ENCODE measurements around the gene FBXL19.

The FBXL19 gene

DNA sequence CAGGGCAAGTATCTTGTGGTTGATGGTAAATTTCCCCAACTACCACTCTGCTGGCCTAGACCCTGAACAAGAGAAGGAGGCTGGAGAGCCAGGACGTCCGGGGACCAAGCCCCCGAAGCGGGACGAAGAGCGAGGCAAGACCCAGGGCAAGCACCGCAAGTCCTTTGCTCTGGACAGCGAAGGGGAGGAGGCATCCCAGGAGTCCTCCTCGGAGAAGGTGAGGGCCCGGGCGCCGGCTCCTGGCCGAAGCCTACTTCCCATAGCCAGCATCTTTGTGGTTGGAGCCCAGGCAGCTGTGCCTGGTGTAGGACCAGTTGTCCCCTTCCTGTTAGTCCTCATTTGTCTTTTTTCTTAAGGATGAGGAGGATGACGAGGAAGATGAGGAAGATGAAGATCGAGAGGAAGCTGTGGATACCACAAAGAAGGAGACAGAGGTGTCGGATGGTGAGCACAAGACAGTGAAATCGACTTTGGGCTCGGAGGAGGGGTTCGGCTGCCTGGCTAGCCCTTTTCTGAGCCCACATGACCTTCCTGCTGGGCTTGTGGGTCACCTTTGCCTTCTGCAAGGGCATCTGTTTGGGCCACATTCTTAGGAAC lies 46.0 kb downstream of the FBXL19 start:
- no peak for TF ChIP-seq CTCF (conservative IDR thresholded peaks at IDR 0.05; ENCODE audit: low read depth, low read length)
- no peak for DNase-seq (ENCODE audit: low read depth)
- no peak overlapping the region for H3K4me3 ChIP-seq (ENCODE audit: low read depth, low read length)

DNA sequence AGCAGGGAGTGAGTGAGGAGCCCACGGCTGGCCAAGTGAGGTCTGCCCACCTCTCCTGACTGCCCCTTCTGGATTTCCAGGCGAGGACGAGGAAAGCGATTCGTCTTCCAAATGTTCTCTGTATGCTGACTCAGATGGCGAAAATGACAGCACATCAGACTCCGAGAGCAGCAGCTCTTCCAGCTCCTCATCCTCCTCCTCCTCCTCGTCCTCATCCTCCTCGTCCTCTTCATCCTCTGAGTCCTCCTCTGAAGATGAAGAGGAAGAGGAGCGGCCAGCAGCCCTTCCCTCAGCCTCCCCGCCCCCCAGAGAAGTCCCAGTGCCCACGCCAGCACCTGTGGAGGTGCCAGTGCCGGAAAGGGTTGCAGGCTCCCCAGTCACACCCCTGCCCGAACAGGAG lies 47.9 kb downstream of the FBXL19 start:
- H3K4me3 ChIP-seq (ENCODE audit: low read depth, low read length) = no peak overlapping the region
- no peak for DNase-seq (ENCODE audit: low read depth)
- TF ChIP-seq CTCF (conservative IDR thresholded peaks at IDR 0.05; ENCODE audit: low read depth, low read length) = no peak

DNA sequence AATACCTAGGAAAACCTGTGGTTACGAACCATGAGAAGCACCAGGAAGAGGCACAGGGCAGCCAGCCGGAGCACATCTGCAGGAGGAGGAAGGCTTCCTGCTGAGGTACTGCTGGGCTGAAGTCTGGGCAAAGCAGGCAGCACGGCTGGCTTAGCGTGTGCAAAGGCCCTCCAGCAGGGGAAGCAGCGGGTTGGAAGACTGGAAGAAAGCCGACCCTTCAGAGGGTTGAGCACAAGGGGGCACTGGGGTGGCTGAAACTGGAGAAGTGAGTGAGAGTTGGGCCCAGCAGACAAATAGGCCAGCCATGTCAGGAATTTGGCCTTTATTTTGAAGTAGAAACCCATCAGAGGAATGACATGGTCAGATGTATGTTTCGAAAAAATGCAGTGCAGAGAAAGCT lies 49.5 kb downstream of the FBXL19 start:
- peak; percentile 85 for DNase-seq (ENCODE audit: low read depth)
- peak; percentile 67 for TF ChIP-seq CTCF (conservative IDR thresholded peaks at IDR 0.05; ENCODE audit: low read depth, low read length)
- H3K4me3 ChIP-seq (ENCODE audit: low read depth, low read length) = no peak overlapping the region

DNA sequence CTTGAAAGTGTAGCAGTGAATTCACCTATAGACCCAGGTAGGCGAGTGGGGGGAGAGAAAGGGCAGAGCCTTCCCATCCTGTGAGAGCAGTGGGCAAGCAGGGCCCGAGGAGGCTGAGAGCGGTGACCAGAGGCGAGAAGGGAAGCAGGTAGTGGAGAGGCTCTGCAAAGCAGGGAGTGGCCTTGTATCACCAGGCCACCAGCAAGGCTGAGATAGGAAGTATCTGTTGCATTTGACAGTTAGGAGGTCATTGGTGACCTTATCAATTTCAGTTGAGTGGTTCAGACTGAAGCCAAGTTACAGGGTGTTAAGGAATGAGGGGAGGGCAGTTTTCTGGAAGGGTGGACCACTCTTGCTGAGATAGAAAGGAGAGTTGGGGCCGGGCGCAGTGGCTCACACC lies 51.0 kb downstream of the FBXL19 start:
- no peak for DNase-seq (ENCODE audit: low read depth)
- H3K4me3 ChIP-seq (ENCODE audit: low read depth, low read length) = no peak overlapping the region
- no peak for TF ChIP-seq CTCF (conservative IDR thresholded peaks at IDR 0.05; ENCODE audit: low read depth, low read length)

DNA sequence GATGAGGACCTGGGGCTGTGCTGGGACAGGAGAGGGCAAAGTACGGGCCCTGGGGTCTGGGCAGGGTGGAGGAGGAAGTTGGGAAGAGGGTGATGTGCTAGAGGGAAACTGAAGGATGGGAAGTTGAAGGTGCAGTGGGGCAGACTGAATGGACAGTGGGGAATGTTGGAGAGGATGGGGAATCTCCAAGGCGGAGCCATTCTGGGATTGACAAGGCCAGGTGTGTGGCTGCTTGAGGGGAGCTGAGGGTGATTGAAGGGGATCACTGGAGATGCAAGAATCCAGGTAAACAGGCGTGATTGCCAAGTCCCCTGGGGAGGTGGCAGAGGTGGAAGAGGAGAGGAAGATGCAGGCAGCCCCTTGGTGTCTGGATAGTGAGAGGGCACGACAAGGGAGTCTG lies 53.1 kb downstream of the FBXL19 start:
- TF ChIP-seq CTCF (conservative IDR thresholded peaks at IDR 0.05; ENCODE audit: low read depth, low read length) = no peak
- no peak for DNase-seq (ENCODE audit: low read depth)

GRCh38 chr16:30977502-30977901 lies 54.1 kb downstream of the FBXL19 start:
- no peak for DNase-seq (ENCODE audit: low read depth)
- H3K4me3 ChIP-seq (ENCODE audit: low read depth, low read length) = no peak overlapping the region
- peak; percentile 57 for TF ChIP-seq CTCF (conservative IDR thresholded peaks at IDR 0.05; ENCODE audit: low read depth, low read length)

More for the DNA sequence above, 53.1 kb downstream of the FBXL19 start:
- H3K4me3 ChIP-seq (ENCODE audit: low read depth, low read length) = no peak overlapping the region

Data from choroid plexus epithelial cell (primary cell).